ENCODE data around the gene ADAMTSL3.

GRCh38 chr15:83844742-83845141 is 190.8 kb downstream of the ADAMTSL3 start:
- no peak for TF ChIP-seq CTCF (IDR thresholded peaks at IDR 0.05)
- TF ChIP-seq POLR2A (IDR thresholded peaks at IDR 0.05), result no peak

Measured in heart left ventricle (tissue), 13 donors.